Measurements from ENCODE around the gene RAB6B. TPM values are rescaled to one million over a fixed set of nuclear protein-coding genes. Genes with fewer than 3 reads are reported as not detected.

Gene RAB6B
- polyA plus RNA-seq, 2 of the 4 experiments (the other 2 are of a cell fraction) = 2.4 to 2.5 TPM

GRCh38 chr3:133824961-133825485, 70.7 kb downstream of the RAB6B start:
- Histone ChIP-seq H3K27ac (no peak overlapping the region), H3K9me3 (no peaks in the 10 kb centered on the region), H3K4me2 (no peak overlapping the region), H3K4me3 (no peak overlapping the region), H3K4me1 (no peaks in the 10 kb centered on the region)
- ChIA-PET POLR2A (no interaction called here), CTCF (no interaction called here)
- ATAC-seq (no peak), DNase-seq (ENCODE audit: low read depth in 1 of 2, low spot score in 1 of 2) (no peak), FAIRE-seq (no peak)
- TF ChIP-seq ESRRA (IDR thresholded peaks at IDR 0.05; ENCODE audit: borderline replicate concordance, low read length) = no peak
- TF ChIP-seq CTCF (IDR thresholded peaks at IDR 0.05) = no peak
- TF ChIP-seq TFCP2L1 (CRISPR knock-in tag; IDR thresholded peaks at IDR 0.05) = no peak
- TF ChIP-seq RNF2 (IDR thresholded peaks at IDR 0.05; ENCODE audit: borderline replicate concordance, low read depth) = no peak
- TF ChIP-seq E2F6 (IDR thresholded peaks at IDR 0.05; ENCODE audit: borderline replicate concordance, low read depth) = no peak
- TF ChIP-seq MYC (IDR thresholded peaks at IDR 0.05; ENCODE audit: borderline replicate concordance, low read length) = no peak
- TF ChIP-seq FOSL2 (IDR thresholded peaks at IDR 0.05) = no peak
- no peak for TF ChIP-seq FOSL2 (CRISPR knock-in tag; IDR thresholded peaks at IDR 0.05)
- no peak for TF ChIP-seq HMGXB4 (CRISPR knock-in tag; IDR thresholded peaks at IDR 0.05; ENCODE audit: borderline replicate concordance)
- no peak for TF ChIP-seq HDAC2 (IDR thresholded peaks at IDR 0.05)
- no peak for TF ChIP-seq HOXB13 (CRISPR knock-in tag; IDR thresholded peaks at IDR 0.05; ENCODE audit: low read depth)
- no peak for TF ChIP-seq HES2 (IDR thresholded peaks at IDR 0.05)
- no peak for TF ChIP-seq NFE2L2 (conservative IDR thresholded peaks at IDR 0.05; ENCODE audit: low read length)
- no peak for TF ChIP-seq POLR2AphosphoS2 (conservative IDR thresholded peaks at IDR 0.05; ENCODE audit: low read length)
- no peak for TF ChIP-seq EP300 (IDR thresholded peaks at IDR 0.05)
- TF ChIP-seq KDM1A (IDR thresholded peaks at IDR 0.05; ENCODE audit: low read depth) = no peak
- WGBS (ENCODE audit: missing lambda C conversion rate) = 95% methylated on average over 8 of the region's 8 CpGs

GRCh38 chr3:133821767-133822638, 73.7 kb downstream of the RAB6B start:
- no peak for FAIRE-seq

More at GRCh38 chr3:133821767-133822638, 73.7 kb downstream of the RAB6B start:
- Histone ChIP-seq H3K9me3 (no peaks in the 10 kb centered on the region), H3K4me2 (no peak overlapping the region), H3K27ac (no peak overlapping the region), H3K4me1 (no peaks in the 10 kb centered on the region), H3K4me3 (no peak overlapping the region)
- CTCF ChIA-PET = interaction anchor here (1.0 kb wide), 1 partner anchor 106 kb away, joined by 3 read pairs; no protein-coding TSS in a partner anchor
- ATAC-seq = no peak
- DNase-seq (ENCODE audit: low read depth in 1 of 2, low spot score in 1 of 2) = no peak
- 92% methylated on average over 8 of the region's 8 CpGs for WGBS (ENCODE audit: missing lambda C conversion rate)
- no peak for TF ChIP-seq KDM1A (IDR thresholded peaks at IDR 0.05; ENCODE audit: low read depth)
- TF ChIP-seq ELK1 (IDR thresholded peaks at IDR 0.05; ENCODE audit: low read depth, low read length) = no peak
- TF ChIP-seq RAD21 (conservative IDR thresholded peaks at IDR 0.05 in 1 of 2, IDR thresholded peaks at IDR 0.05 in 1 of 2) = no peak
- no peak for TF ChIP-seq EHF (CRISPR knock-in tag; IDR thresholded peaks at IDR 0.05)
- TF ChIP-seq ZSCAN20 (CRISPR knock-in tag; IDR thresholded peaks at IDR 0.05) = no peak
- TF ChIP-seq CBX2 (IDR thresholded peaks at IDR 0.05; ENCODE audit: borderline replicate concordance, low read depth) = no peak
- TF ChIP-seq HOXB13 (CRISPR knock-in tag; IDR thresholded peaks at IDR 0.05; ENCODE audit: low read depth) = no peak
- TF ChIP-seq HDAC2 (IDR thresholded peaks at IDR 0.05) = no peak
- TF ChIP-seq BHLHE40 (IDR thresholded peaks at IDR 0.05; ENCODE audit: low read depth, low read length) = no peak
- no peak for TF ChIP-seq PHF8 (IDR thresholded peaks at IDR 0.05; ENCODE audit: borderline replicate concordance, low read depth)
- no peak for TF ChIP-seq HEYL (CRISPR knock-in tag; IDR thresholded peaks at IDR 0.05)
- no peak for TF ChIP-seq CTCF (IDR thresholded peaks at IDR 0.05)
- no peak for TF ChIP-seq MAX (IDR thresholded peaks at IDR 0.05)
- TF ChIP-seq CBX8 (IDR thresholded peaks at IDR 0.05) = no peak
- POLR2A ChIA-PET = no interaction called here
